ENCODE results near the gene DISP2.
A peak's percentile ranks its signal among the peaks of the same experiment; 100 is the strongest.

DISP2 gene

DNA sequence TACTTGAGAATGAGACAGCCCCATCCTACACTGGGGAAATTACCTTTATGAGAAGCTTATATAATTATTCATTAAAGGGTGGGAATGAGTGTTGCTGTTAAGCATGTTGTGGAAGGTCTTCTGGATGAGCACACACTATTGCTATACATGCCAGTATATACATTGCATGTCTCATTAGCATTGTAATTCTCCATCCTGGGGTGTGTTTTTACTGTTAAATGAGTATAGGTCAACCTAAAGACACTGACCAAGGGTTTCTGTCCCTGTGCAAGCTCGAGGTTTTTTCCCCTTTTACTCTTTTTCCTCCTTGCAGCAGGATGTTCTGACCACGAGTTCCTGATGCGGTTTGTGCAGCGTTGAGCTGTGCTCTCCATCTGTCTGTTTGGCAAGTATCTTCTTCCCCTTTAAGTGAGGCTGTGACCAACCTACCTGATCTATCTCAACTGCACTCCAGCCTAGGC, 40.4 kb downstream of the DISP2 start:
- no peak for DNase-seq

DNA sequence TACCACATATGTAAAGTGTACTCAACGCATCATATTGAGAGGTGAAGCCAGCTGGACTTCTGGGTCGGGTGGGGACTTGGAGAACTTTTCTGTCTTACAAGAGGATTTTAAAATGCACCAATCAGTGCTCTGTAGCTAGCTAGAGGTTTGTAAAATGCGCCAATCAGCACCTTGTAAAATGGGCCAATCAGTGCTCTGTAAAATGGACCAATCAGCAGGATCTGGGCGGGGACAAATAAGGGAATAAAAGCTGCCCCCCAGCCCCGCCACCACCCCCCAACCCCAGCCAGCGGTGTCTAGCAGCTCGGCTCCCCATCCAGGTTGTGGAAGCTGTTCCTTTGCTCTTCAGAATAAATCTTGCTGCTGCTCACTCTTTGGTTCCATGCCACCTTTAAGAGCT, 41.4 kb downstream of the DISP2 start:
- DNase-seq, result no peak

DNA sequence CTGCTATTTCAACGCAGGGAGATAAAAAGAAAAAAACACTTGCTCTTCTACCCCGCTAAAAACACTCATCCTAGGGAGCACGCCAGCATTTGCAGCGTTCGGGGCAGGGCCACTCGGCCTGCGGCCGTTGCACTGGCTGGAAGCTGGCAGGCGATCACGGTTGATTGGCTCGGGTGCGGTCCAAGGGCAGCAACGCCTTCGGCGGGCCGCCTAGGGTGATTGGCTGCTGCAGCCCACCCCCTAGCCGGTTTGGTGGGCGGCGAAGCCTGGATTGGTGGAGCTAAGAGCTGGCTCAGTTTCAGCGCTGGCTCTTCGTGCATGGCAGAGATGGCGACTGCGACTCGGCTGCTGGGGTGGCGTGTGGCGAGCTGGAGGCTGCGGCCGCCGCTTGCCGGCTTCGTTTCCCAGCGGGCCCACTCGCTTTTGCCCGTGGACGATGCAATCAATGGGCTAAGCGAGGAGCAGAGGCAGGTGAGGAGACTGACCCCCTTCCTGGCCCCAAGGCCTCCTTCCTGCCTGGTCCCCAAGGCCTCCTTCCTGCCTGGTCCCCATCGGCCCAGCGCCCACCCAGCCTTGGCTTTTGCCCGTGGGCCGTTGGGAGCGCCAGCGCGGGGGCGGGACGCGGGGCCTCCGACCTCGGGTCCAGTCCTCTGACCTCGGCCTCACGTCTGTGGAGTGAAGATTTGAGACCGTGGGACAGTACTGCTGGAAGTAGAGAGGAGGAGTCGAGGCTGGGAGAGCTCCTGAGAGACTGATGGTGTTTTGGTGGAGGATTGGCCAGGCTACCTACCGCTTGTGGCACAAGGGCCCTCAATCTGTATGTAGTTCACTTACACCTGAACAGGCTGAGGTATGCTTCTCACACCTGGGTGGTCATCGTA, 47.7 kb downstream of the DISP2 start, which contains the start of gene IVD:
Gene IVD, plus strand, starts transcription at position 295 of the 881 bp plus-strand sequence. Its CDS starts 33 bp downstream, at position 328.
- peak; percentile 94 for DNase-seq

DNA sequence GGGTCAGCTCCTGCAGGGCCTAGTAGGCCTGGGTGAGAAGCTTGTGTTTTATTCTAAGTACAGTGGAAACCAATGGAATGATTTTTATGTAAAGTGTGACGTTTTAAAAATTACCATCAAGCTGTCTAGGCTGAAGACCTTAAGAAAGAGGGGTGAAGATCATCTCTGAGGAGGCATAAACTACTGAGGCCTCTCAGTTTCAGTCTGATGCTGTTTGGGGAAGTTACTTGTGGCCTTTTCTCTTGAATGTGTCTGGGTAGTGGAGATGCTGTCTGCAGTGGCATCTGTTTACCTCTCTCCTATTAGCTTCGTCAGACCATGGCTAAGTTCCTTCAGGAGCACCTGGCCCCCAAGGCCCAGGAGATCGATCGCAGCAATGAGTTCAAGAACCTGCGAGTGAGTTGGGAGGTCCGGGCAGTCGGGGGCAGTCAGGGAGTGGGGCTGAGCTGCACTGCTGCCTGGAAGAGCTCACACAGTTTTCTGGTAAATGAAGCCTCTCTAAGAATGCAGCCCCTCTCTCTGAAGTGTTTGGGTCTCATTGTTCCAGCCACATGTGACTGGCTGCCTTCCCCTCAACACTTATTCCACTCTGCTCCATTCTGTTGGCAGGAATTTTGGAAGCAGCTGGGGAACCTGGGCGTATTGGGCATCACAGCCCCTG, 49.4 kb downstream of the DISP2 start:
- no peak for DNase-seq

DNA sequence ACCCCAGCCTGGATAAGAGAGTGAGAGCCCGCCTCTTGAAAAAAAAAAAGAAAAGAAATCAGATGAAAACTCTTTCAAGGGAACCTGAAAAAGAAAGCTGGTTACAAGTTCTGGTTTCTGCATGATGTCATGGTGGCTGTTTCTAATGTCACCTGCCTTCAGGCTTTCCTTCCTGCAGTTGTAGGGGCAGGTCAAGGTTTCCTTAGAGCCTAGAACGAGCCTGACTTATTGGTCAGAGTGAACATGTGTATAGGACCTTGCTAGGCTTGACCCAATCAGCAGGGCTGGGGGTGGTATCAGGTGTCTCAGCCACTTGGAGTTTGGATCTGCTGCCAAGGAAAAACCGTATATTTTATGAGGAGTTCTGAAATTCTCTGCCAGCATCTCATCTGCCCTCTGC, 51.3 kb downstream of the DISP2 start:
- DNase-seq, result no peak

DNA sequence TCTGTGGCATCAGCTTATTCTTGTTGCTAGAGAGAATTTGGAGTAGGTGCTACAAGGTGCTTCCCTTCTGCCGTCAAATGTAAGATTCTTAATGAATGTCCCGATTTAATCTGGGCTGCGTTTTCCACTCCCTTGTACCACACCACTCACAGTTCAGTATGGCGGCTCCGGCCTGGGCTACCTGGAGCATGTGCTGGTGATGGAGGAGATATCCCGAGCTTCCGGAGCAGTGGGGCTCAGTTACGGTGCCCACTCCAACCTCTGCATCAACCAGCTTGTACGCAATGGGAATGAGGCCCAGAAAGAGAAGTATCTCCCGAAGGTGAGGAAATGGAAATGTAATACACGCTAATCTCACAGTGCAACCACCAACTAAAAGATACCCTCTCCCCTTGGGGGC, 52.5 kb downstream of the DISP2 start:
- no peak for DNase-seq

DNA sequence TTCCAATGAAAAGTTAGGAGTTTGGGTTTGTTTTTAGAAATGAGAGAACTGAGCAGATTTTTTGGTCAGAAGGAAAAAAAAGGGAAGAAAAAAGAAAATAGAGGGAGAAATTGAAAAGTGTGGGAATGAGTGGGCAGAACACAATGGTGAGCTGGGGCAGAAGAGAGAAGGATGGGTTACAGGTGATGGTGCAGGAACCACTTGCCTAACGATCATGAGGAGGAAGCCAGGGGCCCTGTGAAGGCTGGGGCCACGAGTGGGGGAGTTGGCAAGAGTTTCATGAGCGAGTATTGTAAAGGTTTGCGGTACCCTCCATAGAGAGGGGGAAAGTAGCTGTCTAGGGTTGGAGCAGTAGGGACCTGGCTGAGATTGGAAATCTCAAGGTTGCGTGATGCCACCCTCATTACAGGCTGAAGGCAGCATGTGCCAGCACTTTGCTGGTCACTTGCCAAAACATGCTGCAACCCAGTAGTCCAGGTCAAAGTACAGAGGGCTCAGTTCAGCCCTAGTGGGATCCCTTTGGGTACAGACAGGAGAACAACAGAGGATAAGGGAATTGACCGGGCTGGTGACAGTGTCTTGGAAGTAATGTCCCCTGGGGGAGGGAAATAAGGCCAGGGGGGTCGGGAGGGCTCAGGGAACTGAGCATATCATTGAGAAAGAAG, 54.2 kb downstream of the DISP2 start:
- no peak for DNase-seq

DNA sequence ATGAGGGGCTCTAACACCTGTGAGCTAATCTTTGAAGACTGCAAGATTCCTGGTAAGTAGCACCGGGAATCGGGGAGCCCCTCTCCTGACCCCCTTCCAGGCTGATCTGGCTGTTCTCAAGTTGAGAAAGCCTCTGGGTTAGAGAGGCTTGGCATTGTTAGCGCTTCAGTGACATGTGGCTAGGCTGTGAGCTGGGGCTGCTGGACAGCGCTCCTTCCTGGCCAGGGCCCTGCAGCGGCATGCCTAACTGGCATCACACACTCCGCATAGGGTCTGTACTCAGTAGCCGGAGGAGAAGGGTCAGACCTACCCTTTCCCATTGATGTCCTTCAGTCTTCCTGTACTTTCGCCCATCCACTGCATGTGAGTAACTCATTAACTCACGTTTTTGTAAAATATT, 55.0 kb downstream of the DISP2 start:
- no peak for DNase-seq

DNA sequence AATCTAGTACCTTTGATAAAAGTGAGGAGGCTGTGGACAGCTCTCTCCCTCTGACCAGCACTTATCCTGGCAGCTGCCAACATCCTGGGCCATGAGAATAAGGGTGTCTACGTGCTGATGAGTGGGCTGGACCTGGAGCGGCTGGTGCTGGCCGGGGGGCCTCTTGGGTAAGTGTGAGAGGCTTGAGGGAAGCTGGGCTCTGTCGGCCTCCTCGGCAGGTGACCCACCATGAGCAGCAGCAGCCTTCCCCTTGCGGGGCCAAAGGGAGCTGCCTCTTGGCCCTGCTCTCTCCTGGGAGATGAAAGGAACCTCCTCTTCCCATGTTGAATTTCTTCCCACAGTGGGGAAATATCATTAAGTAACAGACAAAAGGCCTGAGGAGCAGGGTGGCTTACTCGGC, 56.8 kb downstream of the DISP2 start:
- no peak for DNase-seq

DNA sequence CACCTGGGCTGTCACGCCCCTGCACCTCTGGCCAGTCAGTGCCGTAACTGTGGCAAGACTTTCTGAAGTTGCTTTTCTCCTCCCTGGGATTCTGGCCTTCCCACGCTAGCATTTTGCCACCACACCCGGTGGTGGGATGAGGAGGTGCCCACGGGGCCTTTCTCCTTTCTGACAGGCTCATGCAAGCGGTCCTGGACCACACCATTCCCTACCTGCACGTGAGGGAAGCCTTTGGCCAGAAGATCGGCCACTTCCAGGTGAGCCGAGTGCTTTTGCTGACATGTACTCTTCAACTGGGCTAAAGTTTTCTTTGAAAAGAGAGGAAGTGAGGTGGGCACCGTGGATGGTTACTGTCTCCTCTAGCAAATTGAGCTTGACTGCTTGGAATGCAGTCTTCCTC, 57.2 kb downstream of the DISP2 start:
- no peak for DNase-seq

DNA sequence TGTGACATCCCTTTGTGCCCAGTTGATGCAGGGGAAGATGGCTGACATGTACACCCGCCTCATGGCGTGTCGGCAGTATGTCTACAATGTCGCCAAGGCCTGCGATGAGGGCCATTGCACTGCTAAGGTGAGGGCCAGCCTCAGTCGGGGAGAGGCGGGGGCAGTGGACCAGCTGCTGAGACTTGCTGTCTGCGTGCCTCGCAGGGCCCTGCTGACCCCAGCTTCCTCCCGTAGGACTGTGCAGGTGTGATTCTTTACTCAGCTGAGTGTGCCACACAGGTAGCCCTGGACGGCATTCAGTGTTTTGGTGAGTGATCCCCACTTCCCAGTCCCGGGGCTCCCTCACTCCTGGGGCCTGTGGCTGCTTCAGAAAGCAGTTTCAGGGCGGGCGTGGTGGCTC, 58.0 kb downstream of the DISP2 start:
- no peak for DNase-seq

DNA sequence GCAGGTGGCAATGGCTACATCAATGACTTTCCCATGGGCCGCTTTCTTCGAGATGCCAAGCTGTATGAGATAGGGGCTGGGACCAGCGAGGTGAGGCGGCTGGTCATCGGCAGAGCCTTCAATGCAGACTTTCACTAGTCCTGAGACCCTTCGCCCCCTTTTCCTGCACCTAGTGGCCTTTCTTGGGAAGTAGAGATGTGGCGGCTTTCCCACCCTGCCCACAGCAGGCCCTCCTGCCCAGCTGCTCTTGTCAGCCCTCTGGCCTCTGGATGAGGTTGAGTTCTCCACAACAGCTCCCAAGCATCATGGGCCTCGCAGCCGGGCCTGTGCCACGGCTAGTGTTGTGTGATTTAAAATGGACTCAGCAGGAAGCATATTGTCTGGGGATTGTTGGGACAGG, 60.1 kb downstream of the DISP2 start:
- DNase-seq, result no peak

DNA sequence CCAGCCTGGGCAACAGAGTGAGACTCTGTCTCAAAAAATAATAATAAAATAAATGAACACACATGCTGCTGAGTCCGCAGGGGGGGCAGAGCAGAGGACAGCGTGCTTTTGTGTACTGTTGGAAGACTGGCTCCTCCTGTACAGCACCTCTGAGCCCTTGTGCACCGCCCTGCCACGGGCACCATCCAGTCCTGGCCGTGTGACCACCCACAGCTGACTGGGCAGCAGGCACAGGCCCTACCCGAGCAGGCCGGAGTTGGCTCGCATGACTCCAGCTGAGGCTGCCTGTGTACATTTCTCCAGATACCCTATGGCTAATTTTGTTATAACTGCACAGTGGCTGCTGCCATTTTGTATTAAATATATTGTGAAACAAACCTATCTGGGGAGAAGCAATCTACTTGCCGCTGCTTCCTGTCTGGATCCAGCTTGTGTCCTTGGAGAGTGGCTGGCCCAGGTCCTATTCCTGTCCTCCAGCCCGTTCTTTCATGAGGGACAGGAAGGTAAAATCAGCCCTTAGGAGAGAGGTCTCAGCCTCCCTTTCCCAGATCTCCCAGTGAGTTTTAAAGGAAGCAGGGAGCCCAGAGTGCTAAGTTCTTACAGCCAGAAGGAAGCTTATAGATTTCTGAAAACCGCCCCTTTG, 62.2 kb downstream of the DISP2 start:
- DNase-seq, result no peak

DNA sequence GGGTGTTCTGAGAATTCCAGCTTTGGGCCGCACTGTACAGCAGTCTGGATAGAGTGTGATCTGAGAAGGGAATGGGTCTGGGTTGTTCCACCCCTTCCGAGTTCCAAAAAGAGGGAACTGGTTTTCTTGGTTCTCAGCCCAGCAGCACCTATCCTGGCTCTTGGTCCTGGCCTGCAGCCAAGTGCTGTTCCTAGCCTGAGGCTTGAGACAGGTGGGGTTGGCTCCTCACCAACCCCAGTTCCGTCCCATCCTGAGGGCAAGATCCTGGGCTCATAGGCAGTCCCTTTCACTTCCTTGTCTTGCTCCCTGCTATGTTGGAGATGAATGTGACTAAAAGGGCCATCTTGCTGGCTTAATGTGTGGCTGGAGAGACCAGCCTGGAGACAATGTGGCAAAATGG, 62.8 kb downstream of the DISP2 start:
- DNase-seq, result peak; percentile 24

DNA sequence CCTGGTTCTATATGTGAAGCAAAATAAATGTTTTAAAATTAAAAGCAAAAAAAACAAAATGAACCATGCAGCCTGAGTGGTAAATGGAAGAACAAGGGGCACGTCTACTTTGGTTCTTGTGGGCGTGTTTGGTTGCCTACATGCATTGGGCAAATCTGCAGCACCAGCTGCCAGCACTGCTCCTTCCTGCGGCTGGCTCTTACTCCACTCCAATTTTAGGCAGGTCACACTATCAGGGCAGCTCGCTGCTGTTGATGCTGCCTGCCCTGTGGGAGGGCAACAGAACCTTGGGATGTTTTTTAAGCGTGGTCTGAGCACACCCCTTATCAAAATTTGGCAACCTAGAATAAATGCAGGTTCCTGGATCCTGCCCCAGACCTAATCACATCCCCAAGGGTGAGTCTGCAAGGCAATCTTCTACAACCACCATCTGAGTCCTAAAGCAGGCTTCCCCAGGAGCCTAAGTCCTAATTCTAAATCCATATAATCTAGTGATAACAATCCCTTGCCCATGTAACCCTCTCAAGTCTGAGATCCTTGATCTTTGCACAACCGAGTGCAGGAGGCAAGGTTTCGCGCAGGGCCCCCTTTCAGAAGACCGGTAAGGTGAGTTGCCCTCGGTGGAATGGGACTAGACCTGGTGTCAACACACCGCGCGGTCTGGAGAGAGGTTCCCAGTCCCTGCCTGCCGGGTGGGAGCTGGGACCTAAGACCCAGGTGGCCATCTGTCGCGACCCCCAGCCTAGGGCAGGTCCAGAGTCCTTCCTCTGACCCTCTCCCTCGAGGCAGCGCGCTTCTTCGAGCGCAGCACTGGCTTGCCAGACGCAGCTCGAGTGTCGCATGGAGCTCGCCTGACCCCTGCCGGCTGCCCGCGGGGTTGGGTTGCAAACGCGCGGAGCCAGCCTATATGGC, 63.5 kb downstream of the DISP2 start:
- DNase-seq, result peak; percentile 79

DNA sequence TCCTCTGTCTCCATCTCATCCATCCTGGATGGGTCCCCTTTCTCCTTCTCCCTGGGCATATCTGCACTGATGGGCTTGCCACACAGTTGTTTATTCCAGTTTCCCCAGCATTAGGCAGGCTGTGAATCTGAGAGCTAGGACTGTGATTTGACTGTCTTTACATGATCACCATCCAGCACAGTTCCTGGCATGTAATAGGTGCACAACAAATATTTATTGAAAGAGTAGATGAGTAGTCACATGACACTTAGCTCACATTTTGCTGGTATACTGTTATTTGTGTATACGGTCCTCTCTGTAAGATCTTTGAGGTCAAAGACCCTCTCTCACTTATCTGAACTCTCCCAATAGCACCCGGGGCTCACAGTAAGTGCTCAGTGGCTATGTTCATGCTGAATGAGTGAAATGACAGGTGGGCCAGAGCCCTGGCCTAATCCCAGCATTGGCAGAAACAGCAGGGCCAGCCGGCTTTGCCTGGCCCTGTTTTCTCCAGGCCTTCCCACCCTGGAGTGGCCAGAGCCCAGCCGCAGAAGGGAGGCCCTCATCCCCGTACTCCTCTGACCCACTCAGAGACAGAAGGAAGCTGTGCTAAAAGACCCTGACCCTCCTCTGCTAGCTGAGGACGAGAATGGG, 66.6 kb downstream of the DISP2 start:
- DNase-seq, result no peak

DNA sequence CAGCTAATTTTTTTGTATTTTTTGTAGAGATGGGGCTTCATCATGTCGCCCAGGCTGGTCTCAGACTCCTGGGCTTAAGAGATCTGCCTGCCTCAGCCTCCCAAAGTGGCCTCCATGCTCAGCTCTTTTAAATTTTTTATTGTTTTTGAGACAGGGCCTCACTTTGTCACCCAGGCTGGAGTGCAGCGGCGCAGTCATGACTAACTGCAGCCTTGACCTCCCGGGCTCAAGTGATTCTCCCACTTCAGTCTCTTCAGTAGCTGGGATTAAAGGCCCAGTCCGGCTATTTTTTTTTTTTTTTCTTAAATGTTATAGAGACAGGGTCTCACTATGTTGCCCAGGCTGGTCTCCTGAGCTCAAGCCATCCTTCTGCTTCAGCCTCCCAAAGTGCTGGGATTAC, 67.7 kb downstream of the DISP2 start:
- DNase-seq, result no peak

DNA sequence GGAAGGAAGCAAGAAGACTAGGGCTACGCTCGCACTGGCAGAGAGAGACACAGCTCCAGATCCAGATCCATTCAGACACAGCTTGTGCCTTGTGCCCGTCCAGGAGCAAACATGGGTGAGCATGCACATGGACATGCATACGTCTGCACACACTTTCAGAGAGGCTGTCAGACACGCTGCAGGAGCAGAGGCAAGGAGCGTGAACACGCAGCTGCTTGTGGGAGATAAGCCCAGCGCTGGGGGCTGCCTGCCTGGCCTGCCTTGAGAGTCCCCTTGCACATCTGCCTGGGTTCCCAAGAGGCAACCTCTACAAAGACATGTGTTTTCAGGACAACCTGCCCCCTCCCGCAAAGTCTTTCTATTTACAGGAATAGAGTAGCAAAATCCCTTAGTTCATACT, 69.2 kb downstream of the DISP2 start:
- DNase-seq, result no peak

DNA sequence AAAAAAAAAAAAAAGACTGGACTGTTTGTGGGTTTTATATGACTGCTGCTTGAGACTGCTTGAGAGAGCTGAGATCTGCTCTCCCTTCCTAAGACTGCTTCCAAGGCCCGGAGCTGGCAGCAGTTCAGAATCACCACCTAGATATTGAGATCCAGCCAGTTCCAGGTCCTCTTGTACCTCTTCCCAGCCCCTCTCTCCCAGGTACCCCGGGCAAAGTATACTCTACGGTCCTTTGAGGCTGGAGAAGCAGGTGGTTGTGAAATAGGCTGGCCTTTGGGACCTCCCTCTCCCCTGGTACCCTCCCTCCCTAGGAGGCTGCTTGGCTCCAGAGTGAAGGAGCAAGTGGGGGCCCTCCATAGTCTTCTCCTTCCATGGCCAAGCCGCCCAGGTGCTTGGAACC, 70.2 kb downstream of the DISP2 start:
- DNase-seq, result no peak

Data from DMS53 (cell line).